ENCODE results near the gene ENG.

ENG gene

GRCh38 chr9:127853312-127854183 lies 910 bp downstream of the ENG start:
- no peaks in the 10 kb centered on the region for H3K4me1 ChIP-seq (ENCODE audit: low read length)
- no peaks in the 10 kb centered on the region for H3K27me3 ChIP-seq (ENCODE audit: low read depth, low read length)
- no peak overlapping the region for H3K9ac ChIP-seq (ENCODE audit: low read length)
- no peaks in the 10 kb centered on the region for H3K36me3 ChIP-seq (replicated peaks; ENCODE audit: low read depth, low read length)
- H3K79me2 ChIP-seq (ENCODE audit: low read length) = no peaks in the 10 kb centered on the region
- H3K4me3 ChIP-seq (ENCODE audit: low read length) = no peak overlapping the region
- H3K27ac ChIP-seq (ENCODE audit: low read length) = no peak overlapping the region
- no peak for TF ChIP-seq CTCF (IDR thresholded peaks at IDR 0.05; ENCODE audit: low read depth, low read length)
- no peak for TF ChIP-seq EZH2phosphoT487 (IDR thresholded peaks at IDR 0.05; ENCODE audit: low read depth)
- no peak overlapping the region for H3K4me2 ChIP-seq (ENCODE audit: low read length)
- peaks cover 8% of the 10 kb centered on the region; the same call in 1 of the 2 replicates for H3K9me3 ChIP-seq (ENCODE audit: insufficient read depth, low read length)
- H4K20me1 ChIP-seq (ENCODE audit: insufficient read depth, low read length) = no peaks in the 10 kb centered on the region
- no peak overlapping the region for H2AFZ ChIP-seq (ENCODE audit: low read depth, low read length)

DNA sequence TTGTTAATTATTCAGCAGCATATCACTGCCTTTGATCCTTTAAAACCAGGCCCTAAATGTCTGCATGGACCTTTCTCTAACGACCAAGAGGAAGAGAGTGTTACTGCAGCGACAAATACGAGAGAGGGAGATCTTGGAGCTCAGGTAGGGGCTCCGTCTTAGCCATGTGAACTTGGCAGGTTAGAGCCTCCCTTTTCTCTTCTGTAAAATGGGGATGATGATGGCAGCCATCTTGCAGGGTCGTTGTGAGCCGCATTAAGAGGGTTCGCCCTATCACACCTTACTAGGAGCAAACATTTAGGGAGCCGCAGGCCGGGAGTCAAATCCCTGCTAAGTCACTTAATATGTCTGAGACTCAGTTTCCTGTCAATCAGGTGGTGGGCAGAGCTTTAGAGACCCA lies 1.6 kb downstream of the ENG start:
- Histone ChIP-seq H3K4me3 (ENCODE audit: low read length) (no peak overlapping the region), H4K20me1 (ENCODE audit: insufficient read depth, low read length) (no peaks in the 10 kb centered on the region), H3K79me2 (ENCODE audit: low read length) (no peaks in the 10 kb centered on the region), H3K36me3 (replicated peaks; ENCODE audit: low read depth, low read length) (no peaks in the 10 kb centered on the region), H3K9me3 (ENCODE audit: insufficient read depth, low read length) (peaks cover 8% of the 10 kb centered on the region; the same call in 1 of the 2 replicates), H3K9ac (ENCODE audit: low read length) (no peak overlapping the region), H3K27me3 (ENCODE audit: low read depth, low read length) (no peaks in the 10 kb centered on the region), H3K4me1 (ENCODE audit: low read length) (no peaks in the 10 kb centered on the region), H3K27ac (ENCODE audit: low read length) (no peak overlapping the region), H3K4me2 (ENCODE audit: low read length) (no peak overlapping the region), H2AFZ (ENCODE audit: low read depth, low read length) (no peak overlapping the region)
- TF ChIP-seq EZH2phosphoT487 (IDR thresholded peaks at IDR 0.05; ENCODE audit: low read depth) (no peak), CTCF (IDR thresholded peaks at IDR 0.05; ENCODE audit: low read depth, low read length) (no peak)

DNA sequence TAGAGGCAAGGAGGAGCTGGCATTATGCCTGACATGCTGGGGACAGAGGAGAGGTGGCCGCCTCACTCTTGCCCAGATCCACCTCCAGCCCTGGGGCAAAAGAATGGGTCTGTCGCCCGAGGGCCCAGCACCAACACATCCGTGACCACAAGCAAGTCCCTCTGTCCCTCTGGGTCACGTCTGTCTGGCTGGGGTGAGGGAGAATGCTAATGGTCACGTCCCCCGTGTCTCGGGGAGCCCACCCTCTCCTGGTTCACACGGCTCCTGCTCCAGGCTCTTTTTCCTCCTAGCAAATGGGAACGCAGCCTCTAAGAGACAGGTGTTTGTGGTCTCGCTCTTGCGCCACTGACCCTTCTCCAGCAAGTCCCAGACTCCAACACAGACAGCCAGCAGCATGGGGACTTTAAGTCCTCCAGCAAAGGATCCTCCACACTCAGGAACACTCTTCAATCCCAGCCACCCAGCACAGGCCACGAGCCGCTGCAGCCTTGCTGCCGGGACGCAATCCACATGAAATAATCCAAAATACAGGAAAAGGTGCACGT lies 4.1 kb downstream of the ENG start:
- Histone ChIP-seq H3K27me3 (ENCODE audit: low read depth, low read length) (no peaks in the 10 kb centered on the region), H3K36me3 (replicated peaks; ENCODE audit: low read depth, low read length) (no peaks in the 10 kb centered on the region), H3K4me3 (ENCODE audit: low read length) (no peak overlapping the region), H3K9me3 (ENCODE audit: insufficient read depth, low read length) (peaks cover 8% of the 10 kb centered on the region; the same call in 1 of the 2 replicates), H3K4me2 (ENCODE audit: low read length) (no peak overlapping the region), H2AFZ (ENCODE audit: low read depth, low read length) (no peak overlapping the region), H3K79me2 (ENCODE audit: low read length) (no peaks in the 10 kb centered on the region), H3K4me1 (ENCODE audit: low read length) (no peaks in the 10 kb centered on the region), H3K27ac (ENCODE audit: low read length) (no peak overlapping the region), H4K20me1 (ENCODE audit: insufficient read depth, low read length) (no peaks in the 10 kb centered on the region), H3K9ac (ENCODE audit: low read length) (no peak overlapping the region)
- TF ChIP-seq EZH2phosphoT487 (IDR thresholded peaks at IDR 0.05; ENCODE audit: low read depth) = no peak
- TF ChIP-seq CTCF (IDR thresholded peaks at IDR 0.05; ENCODE audit: low read depth, low read length) = no peak

- Histone ChIP-seq H2AFZ (ENCODE audit: low read depth, low read length) (no peak overlapping the region), H3K4me1 (ENCODE audit: low read length) (no peaks in the 10 kb centered on the region), H3K27ac (ENCODE audit: low read length) (no peak overlapping the region), H3K36me3 (replicated peaks; ENCODE audit: low read depth, low read length) (no peaks in the 10 kb centered on the region), H3K27me3 (ENCODE audit: low read depth, low read length) (no peaks in the 10 kb centered on the region), H4K20me1 (ENCODE audit: insufficient read depth, low read length) (no peaks in the 10 kb centered on the region), H3K79me2 (ENCODE audit: low read length) (no peaks in the 10 kb centered on the region), H3K9ac (ENCODE audit: low read length) (no peak overlapping the region), H3K4me3 (ENCODE audit: low read length) (no peak overlapping the region), H3K4me2 (ENCODE audit: low read length) (no peak overlapping the region), H3K9me3 (ENCODE audit: insufficient read depth, low read length) (peaks cover 8% of the 10 kb centered on the region; the same call in 1 of the 2 replicates)
- TF ChIP-seq EZH2phosphoT487 (IDR thresholded peaks at IDR 0.05; ENCODE audit: low read depth) (no peak), CTCF (IDR thresholded peaks at IDR 0.05; ENCODE audit: low read depth, low read length) (no peak)
Observed at GRCh38 chr9:127848756-127849504, 5.5 kb downstream of the ENG start.
